Activated CD4-positive, alpha-beta memory T cell treated with anti-CD3 and anti-CD28 coated beads for 36 hours (primary cell): ENCODE measurements around the gene TCF19. TPM values are rescaled to one million over a fixed set of nuclear protein-coding genes. Genes with fewer than 3 reads are reported as not detected.

Experiments used
- CTCF ChIA-PET: fragments of 350-600 bp; sonication (Branson Sonifier 250); formaldehyde crosslinking; loops from one replicate; lab custom pipeline; 2021; ENCODE audit warnings: antibody characterized with exemption, inconsistent platforms; lab: Charles Lee
- POLR2A ChIA-PET: fragments of 350-600 bp; sonication (Branson Sonifier 250); formaldehyde crosslinking; loops from one replicate; lab custom pipeline; 2021; ENCODE audit warnings: antibody characterized with exemption; lab: Charles Lee
- DNase-seq: peaks from one replicate; pipeline ENCODE4 v3.0.0-alpha.2; 2020
- H3K27ac Mint-ChIP-seq: one replicate; pipeline ENCODE4 v1.8.0; 2021; ENCODE audit warnings: mixed read lengths
- H3K27me3 Mint-ChIP-seq: one replicate; pipeline ENCODE4 v1.8.0; 2021; ENCODE audit warnings: mixed read lengths
- H3K36me3 Mint-ChIP-seq: one replicate; pipeline ENCODE4 v1.8.0; 2021; ENCODE audit warnings: mixed read lengths
- H3K4me1 Mint-ChIP-seq: one replicate; pipeline ENCODE4 v1.8.0; 2021; ENCODE audit warnings: low read depth, mixed read lengths
- H3K4me3 Mint-ChIP-seq: one replicate; pipeline ENCODE4 v1.8.0; 2021; ENCODE audit warnings: mild to moderate bottlenecking, mixed read lengths
- H3K9me3 Mint-ChIP-seq: one replicate; pipeline ENCODE4 v1.8.0; 2021; ENCODE audit warnings: mixed read lengths
- intact Hi-C: fragments of 100-400 bp; cut with micrococcal nuclease; formaldehyde crosslinking; loops from one replicate; pipeline ENCODE4 v1.15.1; 2023
- total RNA-seq, 2 experiments: library from RNA; stranded (reverse); gene quantifications; one replicate each; pipeline ENCODE4 v1.2.3, GENCODE V29; 2021

TCF19 gene
- 10 to 100 TPM; 93.0 to 93.1 TPM for total RNA-seq

- peaks cover 29% of the 10 kb centered on the region for H3K4me1 Mint-ChIP-seq
- peaks cover 59% of the 10 kb centered on the region for H3K36me3 Mint-ChIP-seq
- intact Hi-C loops: loop anchor here (1.0 to 2.0 kb wide), 3 partner anchors 22 to 114 kb away; partner anchors contain the start of gene HLA-C
- ChIA-PET POLR2A (interaction anchor here (0.9 to 1.6 kb wide), 4 partner anchors 10 to 244 kb away, joined by 3 to 5 read pairs (median 4); partner anchors contain the start of genes PSORS1C2 and VARS2), CTCF (interaction anchor here (0.5 to 1.7 kb wide), 8 partner anchors 9 to 208 kb away, joined by 3 to 10 read pairs (median 5); partner anchors contain the start of gene PSORS1C2)
- H3K27me3 Mint-ChIP-seq: peaks cover 2% of the 10 kb centered on the region
- H3K4me3 Mint-ChIP-seq: peak within 1 kb of the TSS; percentile 92
- H3K9me3 Mint-ChIP-seq: no peaks in the 10 kb centered on the region
- peak; percentile 100 for DNase-seq
- peak within 1 kb of the TSS; percentile 73 for H3K27ac Mint-ChIP-seq
Observed at GRCh38 chr6:31158140-31158862, at the start of gene TCF19. TCF19 (plus strand) TSS chr6:31158589; CDS start chr6:31159470, 881 bp downstream.

- Mint-ChIP-seq H3K27me3 (peaks cover 7% of the 10 kb centered on the region), H3K9me3 (no peaks in the 10 kb centered on the region), H3K4me3 (no peak overlapping the region), H3K4me1 (peaks cover 2% of the 10 kb centered on the region), H3K27ac (no peak overlapping the region), H3K36me3 (no peaks in the 10 kb centered on the region)
- ChIA-PET CTCF (interaction anchor here (0.6 to 1.0 kb wide), 2 partner anchors 25 to 81 kb away, joined by 3 read pairs; no protein-coding TSS in a partner anchor), POLR2A (no interaction called here)
- no peak for DNase-seq
- intact Hi-C loops: no loop called here
Observed at GRCh38 chr6:31110825-31111582, 47.4 kb upstream of the TCF19 start.

GRCh38 chr6:31111712-31112111 lies 46.7 kb upstream of the TCF19 start:
- no peak for DNase-seq
- ChIA-PET CTCF (interaction anchor here (1.0 kb wide), 1 partner anchor 24 kb away, joined by 3 read pairs; no protein-coding TSS in a partner anchor), POLR2A (no interaction called here)
- Mint-ChIP-seq H3K4me3 (no peak overlapping the region), H3K9me3 (no peaks in the 10 kb centered on the region), H3K4me1 (peaks cover 2% of the 10 kb centered on the region), H3K27ac (no peak overlapping the region), H3K27me3 (peaks cover 7% of the 10 kb centered on the region), H3K36me3 (no peaks in the 10 kb centered on the region)
- intact Hi-C loops: no loop called here

GRCh38 chr6:31112478-31112877 lies 45.9 kb upstream of the TCF19 start, which contains the start of gene C6orf15:
C6orf15 (minus strand) TSS chr6:31112575; CDS start chr6:31112555, 20 bp downstream.
- H3K36me3 Mint-ChIP-seq: no peaks in the 10 kb centered on the region
- H3K27ac Mint-ChIP-seq: no peak within 1 kb of the TSS
- DNase-seq: no peak
- H3K9me3 Mint-ChIP-seq: no peaks in the 10 kb centered on the region
- H3K4me1 Mint-ChIP-seq: peaks cover 2% of the 10 kb centered on the region
- H3K4me3 Mint-ChIP-seq: no peak within 1 kb of the TSS
- intact Hi-C loops: no loop called here
- H3K27me3 Mint-ChIP-seq: peaks cover 7% of the 10 kb centered on the region
- ChIA-PET CTCF (interaction anchor here (0.9 to 2.0 kb wide), 2 partner anchors 14 to 25 kb away, joined by 4 to 10 read pairs; no protein-coding TSS in a partner anchor), POLR2A (no interaction called here)

- Mint-ChIP-seq H3K27me3 (peaks cover 7% of the 10 kb centered on the region), H3K4me3 (no peak overlapping the region), H3K36me3 (no peaks in the 10 kb centered on the region), H3K9me3 (no peaks in the 10 kb centered on the region), H3K27ac (no peak overlapping the region), H3K4me1 (peaks cover 2% of the 10 kb centered on the region)
- intact Hi-C loops: no loop called here
- ChIA-PET POLR2A (no interaction called here), CTCF (interaction anchor here (1.7 to 2.0 kb wide), 2 partner anchors 13 to 34 kb away, joined by 4 to 10 read pairs; no protein-coding TSS in a partner anchor)
- DNase-seq: no peak
Observed at GRCh38 chr6:31113861-31114540, 44.4 kb upstream of the TCF19 start.

GRCh38 chr6:31114541-31114878 lies 43.9 kb upstream of the TCF19 start, which contains the start of gene PSORS1C1:
PSORS1C1 (plus strand) TSS chr6:31114800; CDS start chr6:31129633, 14,833 bp downstream.
- Mint-ChIP-seq H3K36me3 (no peaks in the 10 kb centered on the region), H3K4me3 (no peak within 1 kb of the TSS), H3K27ac (no peak within 1 kb of the TSS), H3K27me3 (peaks cover 6% of the 10 kb centered on the region), H3K9me3 (no peaks in the 10 kb centered on the region), H3K4me1 (peaks cover 2% of the 10 kb centered on the region)
- intact Hi-C loops: no loop called here
- DNase-seq: no peak
- CTCF ChIA-PET: interaction anchor here (1.1 to 2.0 kb wide), 3 partner anchors 12 to 35 kb away, joined by 3 to 10 read pairs (median 4); no protein-coding TSS in a partner anchor
- POLR2A ChIA-PET: no interaction called here

- intact Hi-C loops: no loop called here
- no peak overlapping the region for H3K4me3 Mint-ChIP-seq
- CTCF ChIA-PET: interaction anchor here (0.5 to 1.1 kb wide), 2 partner anchors 12 to 251 kb away, joined by 3 read pairs; no protein-coding TSS in a partner anchor
- peaks cover 1% of the 10 kb centered on the region for H3K27me3 Mint-ChIP-seq
- no peaks in the 10 kb centered on the region for H3K36me3 Mint-ChIP-seq
- no peak overlapping the region for H3K27ac Mint-ChIP-seq
- DNase-seq: no peak
- no peaks in the 10 kb centered on the region for H3K9me3 Mint-ChIP-seq
- POLR2A ChIA-PET: no interaction called here
- H3K4me1 Mint-ChIP-seq: peaks cover 2% of the 10 kb centered on the region
Observed at GRCh38 chr6:31114970-31115849, 43.2 kb upstream of the TCF19 start.

GRCh38 chr6:31115941-31116560 lies 42.3 kb upstream of the TCF19 start:
- H3K4me1 Mint-ChIP-seq: peaks cover 2% of the 10 kb centered on the region
- H3K27ac Mint-ChIP-seq: no peak overlapping the region
- CTCF ChIA-PET: interaction anchor here (0.5 to 1.4 kb wide), 3 partner anchors 13 to 251 kb away, joined by 3 to 4 read pairs (median 4); no protein-coding TSS in a partner anchor
- no peaks in the 10 kb centered on the region for H3K36me3 Mint-ChIP-seq
- H3K9me3 Mint-ChIP-seq: no peaks in the 10 kb centered on the region
- no peaks in the 10 kb centered on the region for H3K27me3 Mint-ChIP-seq
- DNase-seq: no peak
- no peak overlapping the region for H3K4me3 Mint-ChIP-seq
- POLR2A ChIA-PET: interaction anchor here (0.9 kb wide), 1 partner anchor 30 kb away, joined by 3 read pairs; no protein-coding TSS in a partner anchor
- intact Hi-C loops: no loop called here

- CTCF ChIA-PET: interaction anchor here (1.0 to 1.4 kb wide), 2 partner anchors 12 to 201 kb away, joined by 4 read pairs; no protein-coding TSS in a partner anchor
- Mint-ChIP-seq H3K36me3 (no peaks in the 10 kb centered on the region), H3K4me1 (peaks cover 2% of the 10 kb centered on the region), H3K9me3 (no peaks in the 10 kb centered on the region), H3K4me3 (no peak overlapping the region), H3K27me3 (no peaks in the 10 kb centered on the region), H3K27ac (no peak overlapping the region)
- intact Hi-C loops: no loop called here
- POLR2A ChIA-PET: interaction anchor here (0.9 kb wide), 1 partner anchor 29 kb away, joined by 3 read pairs; no protein-coding TSS in a partner anchor
- no peak for DNase-seq
Observed at GRCh38 chr6:31116661-31117385, 41.6 kb upstream of the TCF19 start.

- intact Hi-C loops: no loop called here
- Mint-ChIP-seq H3K4me1 (peaks cover 2% of the 10 kb centered on the region), H3K27ac (no peak overlapping the region), H3K9me3 (no peaks in the 10 kb centered on the region), H3K4me3 (no peak overlapping the region), H3K27me3 (no peaks in the 10 kb centered on the region), H3K36me3 (no peaks in the 10 kb centered on the region)
- ChIA-PET POLR2A (no interaction called here), CTCF (interaction anchor here (1.5 kb wide), 1 partner anchor 11 kb away, joined by 5 read pairs; no protein-coding TSS in a partner anchor)
- DNase-seq: no peak
Observed at GRCh38 chr6:31118178-31118577, 40.2 kb upstream of the TCF19 start.
